ENCODE data around the gene PHLPP1. TPM values are rescaled to one million over a fixed set of nuclear protein-coding genes. Genes with fewer than 3 reads are reported as not detected.

Gene PHLPP1
- total RNA-seq, 1 experiment from 2014 or later, result 14.7 TPM

DNA sequence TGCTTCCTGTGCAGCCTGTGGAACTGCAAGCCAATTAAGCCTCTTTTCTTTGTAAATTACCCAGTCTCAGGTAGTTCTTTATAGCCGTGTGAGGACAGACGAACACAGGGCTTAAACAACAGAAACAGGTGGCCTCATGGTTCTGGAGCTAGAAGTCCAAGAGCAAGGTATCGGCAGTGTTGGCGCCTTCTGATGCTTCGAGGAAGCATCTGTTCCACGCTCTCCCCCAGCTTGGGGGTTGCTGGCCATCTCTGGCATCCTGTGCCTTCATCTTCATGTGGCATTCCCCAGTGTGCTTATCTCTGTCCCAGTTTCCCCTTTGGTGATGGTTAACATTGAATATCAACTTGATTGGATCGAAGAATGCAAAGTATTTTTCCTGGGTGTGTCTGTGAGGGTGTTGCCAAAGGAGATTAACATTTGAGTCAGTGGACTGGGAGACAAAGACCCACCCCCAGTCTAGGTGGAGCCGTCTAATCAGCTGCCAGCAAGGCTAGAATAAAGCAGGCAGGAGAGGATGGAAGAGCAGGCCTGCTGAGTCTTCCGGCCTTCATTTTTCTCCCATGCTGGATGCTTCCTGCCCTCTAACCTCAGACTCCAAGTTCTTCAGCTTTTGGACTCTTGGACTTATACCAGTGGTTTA is 287.6 kb downstream of the PHLPP1 start:
- Histone ChIP-seq H3K27me3 (ENCODE audit: insufficient read depth, low read length) (no peaks in the 10 kb centered on the region), H3K9ac (ENCODE audit: low read length) (no peak overlapping the region)

More for the DNA sequence above, 287.6 kb downstream of the PHLPP1 start:
- intact Hi-C loops (cut with micrococcal nuclease), result no loop called here
- Histone ChIP-seq H3K79me2 (ENCODE audit: insufficient read depth, low read length) (no peaks in the 10 kb centered on the region), H3K4me2 (ENCODE audit: low read length) (no peak overlapping the region), H3K4me1 (ENCODE audit: control insufficient read depth in 1 of 2, insufficient read depth in 2 of 2, low read length in 2 of 2) (no peaks in the 10 kb centered on the region), H3K27ac (ENCODE audit: low read depth, low read length) (no peak overlapping the region), H3K9me3 (ENCODE audit: control insufficient read depth in 1 of 2, insufficient read depth in 1 of 2, low read depth in 1 of 2, low read length in 2 of 2) (no peaks in the 10 kb centered on the region), H3K4me3 (replicated peaks in 1 of 2; ENCODE audit: low read depth in 1 of 2, low read length in 2 of 2) (no peak overlapping the region), H4K20me1 (ENCODE audit: insufficient read depth) (no peaks in the 10 kb centered on the region), H2AFZ (ENCODE audit: low read depth, low read length, poor library complexity, severe bottlenecking) (no peak overlapping the region), H3K36me3 (ENCODE audit: control insufficient read depth in 1 of 2, insufficient read depth in 2 of 2, low read length in 2 of 2) (no peaks in the 10 kb centered on the region), H3K9me2 (ENCODE audit: insufficient read depth) (no peaks in the 10 kb centered on the region)
- no peak for ATAC-seq
- CTCF ChIA-PET, result no interaction called here
- POLR2A ChIA-PET, result no interaction called here
- BruUV-seq (replicated peaks), result no TSS peak
- TF ChIP-seq FOSL1 (IDR thresholded peaks at IDR 0.05; ENCODE audit: low read depth), result no peak
- TF ChIP-seq, protein P1, sequence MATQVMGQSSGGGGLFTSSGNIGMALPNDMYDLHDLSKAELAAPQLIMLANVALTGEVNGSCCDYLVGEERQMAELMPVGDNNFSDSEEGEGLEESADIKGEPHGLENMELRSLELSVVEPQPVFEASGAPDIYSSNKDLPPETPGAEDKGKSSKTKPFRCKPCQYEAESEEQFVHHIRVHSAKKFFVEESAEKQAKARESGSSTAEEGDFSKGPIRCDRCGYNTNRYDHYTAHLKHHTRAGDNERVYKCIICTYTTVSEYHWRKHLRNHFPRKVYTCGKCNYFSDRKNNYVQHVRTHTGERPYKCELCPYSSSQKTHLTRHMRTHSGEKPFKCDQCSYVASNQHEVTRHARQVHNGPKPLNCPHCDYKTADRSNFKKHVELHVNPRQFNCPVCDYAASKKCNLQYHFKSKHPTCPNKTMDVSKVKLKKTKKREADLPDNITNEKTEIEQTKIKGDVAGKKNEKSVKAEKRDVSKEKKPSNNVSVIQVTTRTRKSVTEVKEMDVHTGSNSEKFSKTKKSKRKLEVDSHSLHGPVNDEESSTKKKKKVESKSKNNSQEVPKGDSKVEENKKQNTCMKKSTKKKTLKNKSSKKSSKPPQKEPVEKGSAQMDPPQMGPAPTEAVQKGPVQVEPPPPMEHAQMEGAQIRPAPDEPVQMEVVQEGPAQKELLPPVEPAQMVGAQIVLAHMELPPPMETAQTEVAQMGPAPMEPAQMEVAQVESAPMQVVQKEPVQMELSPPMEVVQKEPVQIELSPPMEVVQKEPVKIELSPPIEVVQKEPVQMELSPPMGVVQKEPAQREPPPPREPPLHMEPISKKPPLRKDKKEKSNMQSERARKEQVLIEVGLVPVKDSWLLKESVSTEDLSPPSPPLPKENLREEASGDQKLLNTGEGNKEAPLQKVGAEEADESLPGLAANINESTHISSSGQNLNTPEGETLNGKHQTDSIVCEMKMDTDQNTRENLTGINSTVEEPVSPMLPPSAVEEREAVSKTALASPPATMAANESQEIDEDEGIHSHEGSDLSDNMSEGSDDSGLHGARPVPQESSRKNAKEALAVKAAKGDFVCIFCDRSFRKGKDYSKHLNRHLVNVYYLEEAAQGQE (IDR thresholded peaks at IDR 0.05; ENCODE audit: low read depth), result no peak
- TF ChIP-seq, protein P2, sequence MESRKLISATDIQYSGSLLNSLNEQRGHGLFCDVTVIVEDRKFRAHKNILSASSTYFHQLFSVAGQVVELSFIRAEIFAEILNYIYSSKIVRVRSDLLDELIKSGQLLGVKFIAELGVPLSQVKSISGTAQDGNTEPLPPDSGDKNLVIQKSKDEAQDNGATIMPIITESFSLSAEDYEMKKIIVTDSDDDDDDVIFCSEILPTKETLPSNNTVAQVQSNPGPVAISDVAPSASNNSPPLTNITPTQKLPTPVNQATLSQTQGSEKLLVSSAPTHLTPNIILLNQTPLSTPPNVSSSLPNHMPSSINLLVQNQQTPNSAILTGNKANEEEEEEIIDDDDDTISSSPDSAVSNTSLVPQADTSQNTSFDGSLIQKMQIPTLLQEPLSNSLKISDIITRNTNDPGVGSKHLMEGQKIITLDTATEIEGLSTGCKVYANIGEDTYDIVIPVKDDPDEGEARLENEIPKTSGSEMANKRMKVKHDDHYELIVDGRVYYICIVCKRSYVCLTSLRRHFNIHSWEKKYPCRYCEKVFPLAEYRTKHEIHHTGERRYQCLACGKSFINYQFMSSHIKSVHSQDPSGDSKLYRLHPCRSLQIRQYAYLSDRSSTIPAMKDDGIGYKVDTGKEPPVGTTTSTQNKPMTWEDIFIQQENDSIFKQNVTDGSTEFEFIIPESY (IDR thresholded peaks at IDR 0.05; ENCODE audit: extremely low read depth, insufficient replicate concordance, low read length), result no peak
- TF ChIP-seq SP1 (IDR thresholded peaks at IDR 0.05; ENCODE audit: low read depth), result no peak
- no peak for TF ChIP-seq SIN3A (IDR thresholded peaks at IDR 0.05; ENCODE audit: low read depth)
- no peak for TF ChIP-seq TCF7L2 (IDR thresholded peaks at IDR 0.05; ENCODE audit: borderline replicate concordance, extremely low read depth, insufficient read depth, insufficient read length)
- TF ChIP-seq RAD21 (IDR thresholded peaks at IDR 0.05; ENCODE audit: low read depth), result no peak
- TF ChIP-seq CBX3 (IDR thresholded peaks at IDR 0.05; ENCODE audit: low read depth), result no peak
- TF ChIP-seq ELF1 (IDR thresholded peaks at IDR 0.05; ENCODE audit: borderline replicate concordance, low read depth), result no peak
- TF ChIP-seq SRF (IDR thresholded peaks at IDR 0.05; ENCODE audit: low read depth), result no peak
- TF ChIP-seq YY1 (IDR thresholded peaks at IDR 0.05; ENCODE audit: extremely low read depth, insufficient replicate concordance, low read depth, low read length), result no peak
- TF ChIP-seq ZNF274 (IDR thresholded peaks at IDR 0.05; ENCODE audit: low read depth, low read length), result no peak
- DNase-seq (ENCODE audit: low read depth, low spot score), result no peak
- RAD21 ChIA-PET (ENCODE audit: low non-redundant PET in 1 of 2, low total read pairs in 2 of 2, uncharacterized antibody in 2 of 2, unreplicated experiment in 2 of 2), result no interaction called here

Data from HCT116 (cell line).